DND-41 (cell line): Measurements from ENCODE around the gene NTMT1.

Experiments used
- ATAC-seq: fragments of 200-7000 bp; cut with Tn5 transposase; 3 replicates; pipeline ENCODE4 v1.9.1; 2021; ENCODE audit warnings: low read depth; ENCODE audit not compliant: insufficient read depth
- DNase-seq: peaks from one replicate; pipeline ENCODE4 v3.0.0-alpha.2; 2020
- H2AFZ ChIP-seq: 2 replicates; pipeline ENCODE4 v1.6.0; 2012; ENCODE audit warnings: low read depth, low read length
- H3K27ac ChIP-seq: 2 replicates; pipeline ENCODE4 v1.5.1; 2012; ENCODE audit warnings: low read length, inconsistent platforms
- H3K27me3 ChIP-seq: fragments of 200-600 bp; sonication (generic); 2 replicates; pipeline ENCODE4 v1.6.0; 2012; ENCODE audit warnings: low read length, mild to moderate bottlenecking, inconsistent platforms; ENCODE audit not compliant: insufficient read depth, poor library complexity
- H3K36me3 ChIP-seq: 2 replicates; pipeline ENCODE4 v1.5.1; 2012; ENCODE audit warnings: low read length, inconsistent platforms; ENCODE audit not compliant: insufficient read depth
- H3K4me1 ChIP-seq: 2 replicates; pipeline ENCODE4 v1.5.1; 2012; ENCODE audit warnings: mild to moderate bottlenecking, low read length; ENCODE audit not compliant: insufficient read depth
- H3K4me2 ChIP-seq: 2 replicates; pipeline ENCODE4 v1.6.0; 2012; ENCODE audit warnings: mild to moderate bottlenecking, moderate library complexity, low read length, inconsistent platforms; ENCODE audit not compliant: insufficient read depth
- H3K4me3 ChIP-seq, 2 experiments: fragments of 200-600 bp in 1 of 2; shearing (Covaris generic) in 1 of 2; 2 replicates each; pipeline ENCODE4 v1.5.1; 2012 to 2016; ENCODE audit warnings: inconsistent platforms in 2 of 2, low read length in 2 of 2, mild to moderate bottlenecking in 2 of 2, low read depth in 1 of 2, moderate library complexity in 1 of 2
- H3K79me2 ChIP-seq: 2 replicates; pipeline ENCODE4 v1.6.0; 2012; ENCODE audit warnings: low read length, inconsistent platforms; ENCODE audit not compliant: insufficient read depth
- H3K9ac ChIP-seq: 2 replicates; pipeline ENCODE4 v1.6.0; 2012; ENCODE audit warnings: low read depth, mild to moderate bottlenecking, inconsistent platforms, low read length, moderate library complexity
- H3K9me3 ChIP-seq: 2 replicates; pipeline ENCODE4 v1.5.1; 2012; ENCODE audit warnings: low read length, moderate library complexity, mild to moderate bottlenecking, inconsistent platforms; ENCODE audit not compliant: insufficient read depth, severe bottlenecking
- H4K20me1 ChIP-seq: 2 replicates; pipeline ENCODE4 v1.6.0; 2012; ENCODE audit warnings: low read length; ENCODE audit not compliant: insufficient read depth
- EZH2 ChIP-seq: IDR thresholded peaks from 3 replicates; pipeline ENCODE4 v1.6.1; 2012; ENCODE audit warnings: borderline replicate concordance, low read depth, mild to moderate bottlenecking, moderate library complexity, low read length, inconsistent platforms; ENCODE audit not compliant: severe bottlenecking
- TF ChIP-seq, protein P1 (sequence below): IDR thresholded peaks from 2 replicates; pipeline ENCODE4 v1.5.1; 2012; ENCODE audit warnings: borderline replicate concordance, low read length, moderate library complexity, mild to moderate bottlenecking; ENCODE audit not compliant: poor library complexity, severe bottlenecking; ENCODE audit errors: extremely low read depth

NTMT1 gene

DNA sequence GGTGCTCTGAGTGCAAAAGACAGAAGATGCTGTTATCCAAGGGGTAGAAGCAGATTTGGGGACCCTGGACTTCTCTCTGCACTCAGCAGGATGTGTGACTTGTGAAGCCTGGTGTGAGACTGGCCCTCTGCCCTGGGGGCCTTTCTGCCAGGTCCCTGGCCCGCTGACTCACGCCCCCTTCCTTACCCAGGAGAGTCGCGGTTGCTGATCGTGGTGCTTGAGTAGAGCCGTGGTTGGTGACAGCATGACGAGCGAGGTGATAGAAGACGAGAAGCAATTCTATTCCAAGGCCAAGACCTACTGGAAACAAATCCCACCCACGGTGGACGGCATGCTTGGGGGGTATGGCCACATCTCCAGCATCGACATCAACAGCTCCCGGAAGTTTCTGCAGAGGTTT, 6.5 kb downstream of the NTMT1 start:
- DNase-seq (no peak), ATAC-seq (no peak)
- Histone ChIP-seq H3K36me3 (peaks cover 62% of the 10 kb centered on the region), H2AFZ (no peak overlapping the region), H3K79me2 (peaks cover 72% of the 10 kb centered on the region), H3K27me3 (no peaks in the 10 kb centered on the region), H3K9me3 (no peaks in the 10 kb centered on the region), H3K9ac (no peak overlapping the region), H3K4me1 (peaks cover 18% of the 10 kb centered on the region), H3K27ac (no peak overlapping the region), H3K4me2 (no peak overlapping the region), H3K4me3 (no peak overlapping the region), H4K20me1 (peaks cover 85% of the 10 kb centered on the region)
- no peak for TF ChIP-seq EZH2
- TF ChIP-seq, protein P1, sequence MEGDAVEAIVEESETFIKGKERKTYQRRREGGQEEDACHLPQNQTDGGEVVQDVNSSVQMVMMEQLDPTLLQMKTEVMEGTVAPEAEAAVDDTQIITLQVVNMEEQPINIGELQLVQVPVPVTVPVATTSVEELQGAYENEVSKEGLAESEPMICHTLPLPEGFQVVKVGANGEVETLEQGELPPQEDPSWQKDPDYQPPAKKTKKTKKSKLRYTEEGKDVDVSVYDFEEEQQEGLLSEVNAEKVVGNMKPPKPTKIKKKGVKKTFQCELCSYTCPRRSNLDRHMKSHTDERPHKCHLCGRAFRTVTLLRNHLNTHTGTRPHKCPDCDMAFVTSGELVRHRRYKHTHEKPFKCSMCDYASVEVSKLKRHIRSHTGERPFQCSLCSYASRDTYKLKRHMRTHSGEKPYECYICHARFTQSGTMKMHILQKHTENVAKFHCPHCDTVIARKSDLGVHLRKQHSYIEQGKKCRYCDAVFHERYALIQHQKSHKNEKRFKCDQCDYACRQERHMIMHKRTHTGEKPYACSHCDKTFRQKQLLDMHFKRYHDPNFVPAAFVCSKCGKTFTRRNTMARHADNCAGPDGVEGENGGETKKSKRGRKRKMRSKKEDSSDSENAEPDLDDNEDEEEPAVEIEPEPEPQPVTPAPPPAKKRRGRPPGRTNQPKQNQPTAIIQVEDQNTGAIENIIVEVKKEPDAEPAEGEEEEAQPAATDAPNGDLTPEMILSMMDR, result no peak

DNA sequence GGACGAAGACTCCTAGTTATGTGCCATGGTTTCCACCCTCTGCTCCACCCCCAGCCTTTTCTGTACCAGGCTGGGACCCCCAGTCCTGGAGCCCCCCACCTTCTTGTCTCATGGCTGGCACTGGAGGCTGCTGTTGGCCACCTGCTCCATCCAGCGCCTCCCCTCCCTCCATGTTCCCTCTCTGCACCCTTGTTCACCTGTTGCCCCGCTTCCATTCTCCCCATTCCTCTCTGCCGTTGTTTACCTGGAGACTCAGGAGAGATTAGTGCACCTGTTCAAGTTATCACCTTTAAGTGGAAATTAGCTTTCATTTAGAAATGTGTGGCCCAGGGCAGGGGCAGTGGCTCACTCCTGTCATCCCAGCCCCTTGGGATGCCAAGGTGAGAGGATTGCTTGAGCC, 7.2 kb downstream of the NTMT1 start:
- H3K79me2 ChIP-seq, result peaks cover 66% of the 10 kb centered on the region
- no peak for ATAC-seq
- H3K36me3 ChIP-seq, result peaks cover 62% of the 10 kb centered on the region

DNA sequence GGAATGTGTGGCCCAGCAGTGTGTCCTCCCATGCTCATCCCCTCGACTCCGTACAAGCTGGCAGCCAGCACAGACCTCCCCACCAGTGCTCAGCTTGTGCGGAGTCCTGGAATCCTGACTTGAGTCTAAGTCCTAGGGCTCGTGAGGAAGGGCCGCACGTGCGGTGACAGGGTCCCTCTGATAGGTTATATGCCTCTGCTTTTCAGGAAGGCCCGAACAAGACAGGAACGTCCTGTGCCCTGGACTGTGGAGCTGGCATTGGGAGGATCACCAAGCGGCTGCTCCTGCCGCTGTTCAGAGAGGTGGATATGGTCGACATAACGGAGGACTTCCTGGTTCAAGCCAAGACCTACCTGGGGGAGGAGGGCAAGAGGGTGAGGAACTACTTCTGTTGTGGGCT, 7.9 kb downstream of the NTMT1 start:
- Histone ChIP-seq H3K9me3 (no peaks in the 10 kb centered on the region), H3K9ac (no peak overlapping the region), H3K4me2 (no peak overlapping the region), H3K4me1 (peaks cover 4% of the 10 kb centered on the region; the same call in 1 of the 2 replicates), H3K36me3 (peaks cover 64% of the 10 kb centered on the region), H4K20me1 (peaks cover 85% of the 10 kb centered on the region), H3K27ac (no peak overlapping the region), H3K79me2 (peaks cover 62% of the 10 kb centered on the region), H3K4me3 (no peak overlapping the region), H3K27me3 (no peaks in the 10 kb centered on the region), H2AFZ (no peak overlapping the region)
- TF ChIP-seq, protein P1, result no peak
- TF ChIP-seq EZH2, result no peak
- DNase-seq (no peak), ATAC-seq (no peak)

More for the DNA sequence above, 7.2 kb downstream of the NTMT1 start:
- Histone ChIP-seq H2AFZ (no peak overlapping the region), H3K4me1 (peaks cover 10% of the 10 kb centered on the region), H3K9ac (no peak overlapping the region), H3K27ac (no peak overlapping the region), H3K9me3 (no peaks in the 10 kb centered on the region), H3K27me3 (no peaks in the 10 kb centered on the region), H3K4me2 (no peak overlapping the region), H3K4me3 (no peak overlapping the region), H4K20me1 (peaks cover 85% of the 10 kb centered on the region)
- DNase-seq, result no peak
- TF ChIP-seq, protein P1, result no peak
- TF ChIP-seq EZH2, result no peak
